Globus pallidus (tissue), 1 donor: ENCODE data around the gene BSG.

Source experiments
- DNase-seq: peaks from one replicate; pipeline ENCODE4 v3.0.0-alpha.2; 2015; ENCODE audit warnings: low spot score

The BSG gene

DNA sequence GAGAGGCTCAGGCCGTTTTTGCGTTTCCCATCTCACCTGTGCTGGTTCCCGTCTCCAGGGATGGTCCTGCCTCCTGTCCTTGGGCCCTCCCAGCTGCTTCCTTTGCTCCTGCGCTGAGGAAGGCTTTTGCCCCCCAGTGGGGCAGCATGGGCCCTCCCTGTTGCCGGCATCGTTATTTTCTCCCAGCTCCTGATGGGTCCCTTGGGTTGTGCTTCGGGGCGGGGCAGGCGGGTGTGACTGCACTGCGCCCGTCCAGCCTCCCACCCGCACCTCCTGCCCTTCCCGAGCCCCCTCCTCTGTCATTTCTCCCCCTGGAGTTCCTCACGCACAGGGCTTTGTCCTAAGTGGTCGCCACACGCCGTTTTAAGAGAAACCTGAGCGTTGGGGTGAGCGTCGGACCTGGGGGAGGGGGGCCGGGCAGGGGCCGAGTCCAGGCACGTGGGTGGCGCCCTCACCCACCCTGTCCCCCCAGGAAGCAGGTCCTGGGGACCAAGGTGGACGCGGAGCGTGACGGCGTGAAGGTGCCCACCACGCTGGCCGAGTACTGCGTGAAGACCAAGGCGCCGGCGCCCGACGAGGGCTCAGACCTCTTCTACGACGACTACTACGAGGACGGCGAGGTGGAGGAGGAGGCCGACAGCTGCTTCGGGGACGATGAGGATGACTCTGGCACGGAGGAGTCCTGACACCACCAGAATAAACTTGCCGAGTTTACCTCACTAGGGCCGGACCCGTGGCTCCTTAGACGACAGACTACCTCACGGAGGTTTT is 31.3 kb upstream of the BSG start:
- no peak for DNase-seq

DNA sequence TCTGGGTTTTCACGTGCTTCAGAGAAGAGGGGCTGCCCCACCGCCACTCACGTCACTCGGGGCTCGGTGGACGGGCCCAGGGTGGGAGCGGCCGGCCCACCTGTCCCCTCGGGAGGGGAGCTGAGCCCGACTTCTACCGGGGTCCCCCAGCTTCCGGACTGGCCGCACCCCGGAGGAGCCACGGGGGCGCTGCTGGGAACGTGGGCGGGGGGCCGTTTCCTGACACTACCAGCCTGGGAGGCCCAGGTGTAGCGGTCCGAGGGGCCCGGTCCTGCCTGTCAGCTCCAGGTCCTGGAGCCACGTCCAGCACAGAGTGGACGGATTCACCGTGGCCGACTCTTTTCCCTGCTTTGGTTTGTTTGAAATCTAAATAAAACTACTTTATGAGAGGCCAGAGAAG is 30.7 kb upstream of the BSG start:
- no peak for DNase-seq

DNA sequence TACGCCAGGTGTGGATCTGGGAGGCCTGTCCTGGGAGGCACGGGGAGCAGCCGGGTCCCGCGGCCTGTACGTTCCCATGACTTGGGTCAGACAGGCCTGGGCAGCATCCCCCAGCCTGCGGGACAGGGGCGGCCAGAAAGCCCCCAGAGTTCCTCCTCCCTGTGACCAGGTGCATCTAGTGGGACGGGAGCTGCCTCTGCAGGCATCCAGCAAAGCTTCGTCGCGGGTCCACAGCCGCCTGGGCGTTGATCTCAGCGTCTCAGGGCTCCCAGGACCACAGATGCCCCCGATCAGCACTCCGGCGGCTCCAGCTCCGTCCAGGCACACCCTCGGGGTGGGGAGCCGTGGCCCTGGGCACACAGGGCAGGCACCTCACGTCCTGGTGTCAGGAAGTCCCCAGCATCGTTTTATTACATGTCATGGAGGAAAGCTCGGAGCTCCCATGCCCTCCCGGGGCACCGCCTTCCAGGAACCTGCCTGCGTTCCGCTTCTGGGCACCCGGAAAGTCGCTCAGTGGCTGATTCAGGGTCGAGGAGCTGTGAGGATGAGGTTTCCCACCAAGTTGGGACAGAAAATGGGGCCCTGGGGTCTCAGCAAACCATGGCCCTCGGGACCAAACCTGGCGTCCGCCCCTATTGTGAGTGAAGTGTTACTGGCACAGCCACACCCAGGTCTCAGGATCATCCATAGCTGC is 30.1 kb upstream of the BSG start:
- no peak for DNase-seq

DNA sequence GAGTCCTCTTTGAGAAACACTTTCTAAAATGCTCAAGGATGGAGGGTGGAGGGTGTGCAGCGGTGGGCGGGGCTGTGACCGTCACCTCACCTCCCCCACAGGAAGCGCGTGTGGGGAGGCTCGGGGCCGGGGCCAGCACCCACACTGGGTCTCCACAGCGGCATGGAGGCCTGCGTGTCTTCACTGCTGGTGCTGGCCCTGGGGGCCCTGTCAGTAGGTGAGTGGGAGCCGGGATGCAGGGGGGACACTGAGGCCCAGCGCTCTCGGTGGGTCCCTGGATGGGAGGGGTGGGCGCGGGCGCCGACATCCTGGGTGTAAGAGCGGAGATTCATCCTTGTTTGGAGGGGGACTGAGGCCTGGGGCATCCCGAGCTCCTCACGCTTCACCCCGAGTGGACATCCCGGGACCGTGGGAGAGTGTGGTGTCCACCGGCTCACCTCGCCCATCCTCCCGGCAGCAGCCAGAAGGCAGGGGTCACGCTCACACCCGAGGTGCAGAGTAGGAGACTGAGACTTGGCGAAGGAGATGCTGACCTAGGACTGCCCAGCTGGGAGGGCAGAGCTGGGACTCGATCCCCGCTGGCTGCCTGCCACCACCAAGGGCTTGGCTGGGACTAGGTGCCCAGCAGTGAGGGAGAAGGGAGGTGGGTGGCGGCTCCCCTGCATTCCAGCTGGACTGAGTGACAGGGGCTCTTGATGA is 28.3 kb upstream of the BSG start, which contains the start of gene GZMM:
Gene GZMM (plus strand): TSS at position 144 of the 699 bp plus-strand sequence. CDS start 19 bp downstream, at position 163.
- DNase-seq: no peak

DNA sequence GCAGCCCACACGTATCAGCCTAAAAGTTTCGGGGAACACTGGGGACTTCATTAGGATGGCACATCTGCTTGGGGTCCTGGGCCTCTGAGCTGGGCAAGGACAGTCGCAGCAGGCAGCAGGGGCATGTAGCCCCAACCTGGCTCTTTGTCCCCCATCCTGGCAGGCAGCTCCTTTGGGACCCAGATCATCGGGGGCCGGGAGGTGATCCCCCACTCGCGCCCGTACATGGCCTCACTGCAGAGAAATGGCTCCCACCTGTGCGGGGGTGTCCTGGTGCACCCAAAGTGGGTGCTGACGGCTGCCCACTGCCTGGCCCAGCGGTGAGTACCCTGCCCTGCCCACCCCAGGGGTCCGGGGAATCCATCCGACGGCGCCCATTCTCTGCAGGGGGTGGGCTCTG is 25.3 kb upstream of the BSG start:
- no peak for DNase-seq

DNA sequence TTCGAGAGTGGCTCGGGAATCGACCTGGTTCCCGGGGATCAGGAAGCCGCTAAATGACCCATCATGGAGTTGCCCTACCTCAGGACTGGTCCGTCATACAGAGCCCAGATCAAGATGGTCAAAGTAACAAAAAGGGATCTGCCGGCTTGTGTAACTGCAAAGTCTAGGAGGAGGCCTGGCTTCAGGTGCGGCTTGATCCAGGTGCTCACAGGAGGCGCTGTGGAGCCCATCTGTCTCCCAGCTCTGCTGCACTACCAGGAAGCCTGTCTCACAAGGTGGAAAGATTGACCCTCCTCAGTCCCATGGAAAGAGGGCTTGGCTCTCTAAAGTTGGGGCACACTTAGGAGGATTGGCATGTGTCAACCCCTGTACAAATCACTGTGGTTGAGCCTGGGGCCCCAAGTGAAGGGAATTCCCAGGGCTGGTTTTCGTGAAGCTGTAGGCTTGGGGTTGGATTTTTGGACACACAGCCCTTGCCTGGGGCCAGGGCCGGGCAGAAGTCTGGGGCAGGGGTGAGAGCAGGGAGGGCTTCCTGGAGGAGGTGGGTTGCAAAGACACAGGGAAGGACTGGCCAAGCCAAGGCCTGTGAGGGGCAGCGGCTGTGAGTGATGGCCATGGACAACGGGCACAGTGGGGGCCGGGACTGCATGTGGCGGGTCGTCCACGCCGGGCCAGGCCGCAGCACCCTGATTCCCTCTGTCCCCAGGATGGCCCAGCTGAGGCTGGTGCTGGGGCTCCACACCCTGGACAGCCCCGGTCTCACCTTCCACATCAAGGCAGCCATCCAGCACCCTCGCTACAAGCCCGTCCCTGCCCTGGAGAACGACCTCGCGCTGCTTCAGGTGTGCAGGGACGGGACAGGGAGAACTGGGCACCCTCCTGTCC is 24.3 kb upstream of the BSG start:
- DNase-seq: no peak

DNA sequence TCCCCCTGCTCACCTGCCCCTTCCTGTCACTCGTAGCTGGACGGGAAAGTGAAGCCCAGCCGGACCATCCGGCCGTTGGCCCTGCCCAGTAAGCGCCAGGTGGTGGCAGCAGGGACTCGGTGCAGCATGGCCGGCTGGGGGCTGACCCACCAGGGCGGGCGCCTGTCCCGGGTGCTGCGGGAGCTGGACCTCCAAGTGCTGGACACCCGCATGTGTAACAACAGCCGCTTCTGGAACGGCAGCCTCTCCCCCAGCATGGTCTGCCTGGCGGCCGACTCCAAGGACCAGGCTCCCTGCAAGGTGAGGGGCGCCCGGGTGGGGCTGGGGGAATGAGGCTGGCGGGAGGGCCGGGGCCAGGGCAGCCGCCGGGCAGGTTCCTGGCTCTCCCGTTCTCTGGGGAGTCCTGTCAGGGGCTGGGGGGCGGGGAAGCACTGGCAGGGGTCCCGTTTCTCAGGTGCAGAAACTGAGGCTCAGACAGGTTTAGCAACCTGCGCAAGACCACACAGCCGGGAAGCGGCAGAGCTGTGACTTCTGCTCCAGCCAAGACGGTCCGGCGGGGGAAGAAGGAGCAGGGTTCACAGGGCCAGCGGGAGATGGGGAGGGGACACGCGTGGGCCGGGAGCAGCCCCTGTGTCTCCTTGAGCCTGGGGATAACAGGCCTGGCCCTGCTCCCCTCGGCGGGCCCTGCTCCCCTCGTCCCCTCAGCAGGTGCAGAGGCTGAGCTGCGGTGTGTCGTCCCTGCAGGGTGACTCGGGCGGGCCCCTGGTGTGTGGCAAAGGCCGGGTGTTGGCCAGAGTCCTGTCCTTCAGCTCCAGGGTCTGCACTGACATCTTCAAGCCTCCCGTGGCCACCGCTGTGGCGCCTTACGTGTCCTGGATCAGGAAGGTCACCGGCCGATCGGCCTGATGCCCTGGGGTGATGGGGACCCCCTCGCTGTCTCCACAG is 23.2 kb upstream of the BSG start:
- DNase-seq: no peak

DNA sequence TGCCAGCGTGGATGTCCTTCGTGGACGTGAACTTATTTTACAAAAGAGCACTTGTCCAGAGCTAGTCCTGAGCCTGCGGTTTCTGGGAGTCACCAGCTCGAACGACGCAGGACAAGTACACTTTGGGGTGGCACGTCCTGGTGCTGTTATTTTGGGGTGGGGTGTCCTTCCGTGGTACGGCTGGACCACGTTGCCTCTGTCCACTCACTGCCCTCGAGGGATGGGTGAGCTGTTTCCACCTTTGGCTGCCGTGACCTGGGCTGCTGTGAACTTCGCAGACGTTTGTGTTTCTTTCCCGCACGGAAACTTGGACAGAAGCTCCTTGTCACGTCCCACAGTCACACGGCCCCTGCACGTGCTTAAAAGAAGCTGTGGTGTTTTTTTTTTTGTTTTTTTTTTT is 17.6 kb upstream of the BSG start:
- DNase-seq: no peak

DNA sequence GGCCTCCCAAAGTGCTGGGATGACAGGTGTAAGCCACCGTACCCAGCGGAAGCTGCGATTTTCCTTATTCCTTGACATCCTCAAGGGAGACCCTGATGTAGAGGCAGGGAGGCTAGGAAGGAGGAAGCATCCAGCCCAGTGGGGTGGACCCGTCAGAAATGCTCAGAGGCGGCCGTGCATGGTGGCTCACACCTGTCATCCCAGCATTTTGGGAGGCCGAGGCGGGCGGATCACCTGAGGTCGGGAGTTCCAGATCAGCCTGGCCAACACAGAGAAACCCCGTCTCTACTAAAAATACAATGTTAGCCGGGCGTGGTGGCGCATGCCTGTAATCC is 17.0 kb upstream of the BSG start:
- DNase-seq: no peak

DNA sequence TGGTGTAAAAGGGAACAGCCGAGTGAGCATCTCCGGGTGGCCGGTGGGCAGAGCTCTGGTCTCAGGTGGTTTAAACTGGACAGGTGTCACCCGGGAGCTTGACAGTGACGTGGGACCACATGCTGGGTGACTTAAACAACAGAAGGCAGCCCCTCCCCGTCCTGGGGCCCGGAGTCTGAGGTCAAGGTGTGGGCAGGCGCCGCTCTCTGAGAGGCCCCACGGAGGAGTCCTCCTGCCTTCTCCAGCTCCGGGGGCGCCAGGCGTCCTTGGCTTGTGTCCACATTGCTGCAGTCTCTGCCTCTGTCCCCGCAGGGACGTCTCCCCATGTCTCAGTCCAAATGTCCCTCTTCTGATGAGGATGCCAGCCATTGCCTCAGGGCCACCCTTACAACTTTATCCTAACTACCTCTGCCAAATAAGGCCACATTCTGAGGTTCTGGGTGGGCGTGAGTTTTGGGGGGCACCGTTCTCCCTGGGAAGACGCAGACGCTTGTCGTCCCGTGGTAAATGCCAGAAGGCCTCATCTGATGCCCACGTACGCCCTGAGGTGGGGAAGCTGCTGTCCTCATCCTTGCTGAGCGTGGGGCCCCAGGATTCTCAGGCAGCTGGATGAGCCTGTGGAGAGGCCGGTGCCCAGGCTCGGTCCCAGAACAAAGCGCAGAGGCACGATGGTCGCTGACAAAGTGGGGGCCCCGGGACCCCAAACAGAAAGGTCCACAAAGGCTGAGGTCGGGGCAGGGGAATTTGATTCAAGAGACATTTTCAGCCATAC is 15.6 kb upstream of the BSG start:
- DNase-seq: no peak

DNA sequence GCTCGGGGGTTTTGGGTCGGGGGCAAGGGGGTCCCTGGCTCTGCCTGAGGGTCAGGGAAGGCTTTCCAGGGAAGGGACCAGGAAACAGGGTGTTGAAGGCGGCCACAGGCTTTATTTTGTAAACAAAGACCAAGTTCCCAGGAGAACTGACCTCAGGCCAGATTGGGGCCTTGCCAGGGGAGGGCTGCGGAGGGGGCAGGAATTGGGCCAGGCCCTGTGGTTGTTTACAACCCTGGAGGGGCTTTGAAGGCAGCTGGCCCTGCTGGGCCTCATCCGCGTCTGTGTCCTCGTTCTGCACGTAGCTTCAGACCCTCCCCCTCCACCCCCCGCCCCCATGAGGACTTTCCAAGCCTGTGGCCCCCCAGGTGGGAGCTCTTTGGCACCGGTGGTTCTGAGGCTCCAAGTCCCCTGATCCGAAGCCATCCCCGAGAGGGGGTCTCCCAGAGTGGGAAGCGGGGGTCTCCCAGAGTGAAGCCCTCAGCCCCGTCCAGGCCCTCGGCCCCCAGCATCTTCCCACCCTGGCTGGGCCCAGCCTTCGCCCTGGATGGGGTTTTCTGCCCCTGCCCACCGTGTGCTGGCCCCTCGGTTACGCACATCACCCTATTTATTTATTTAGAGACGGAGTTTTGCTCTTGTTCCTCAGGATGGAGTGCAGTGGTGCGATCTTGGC is 13.5 kb upstream of the BSG start:
- no peak for DNase-seq

DNA sequence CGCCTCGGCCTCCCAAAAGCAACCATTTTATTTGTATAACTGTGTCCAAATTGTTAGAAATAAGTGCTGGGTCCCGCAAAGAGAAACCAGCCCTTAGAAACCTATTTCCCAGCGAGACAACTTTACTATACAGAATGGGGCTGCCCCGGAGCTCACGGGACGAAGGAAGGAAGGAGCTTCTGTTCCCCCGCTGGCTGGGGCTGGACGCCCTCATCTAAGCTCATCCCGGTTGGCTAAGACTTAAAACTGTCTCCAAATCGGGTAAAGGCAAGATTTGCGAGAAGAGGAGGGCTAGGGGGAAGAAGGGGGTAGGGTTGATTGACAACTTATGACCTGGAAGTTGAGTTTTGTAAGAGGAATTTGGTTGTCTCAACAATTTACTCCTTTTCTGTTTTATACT is 12.3 kb upstream of the BSG start:
- no peak for DNase-seq

DNA sequence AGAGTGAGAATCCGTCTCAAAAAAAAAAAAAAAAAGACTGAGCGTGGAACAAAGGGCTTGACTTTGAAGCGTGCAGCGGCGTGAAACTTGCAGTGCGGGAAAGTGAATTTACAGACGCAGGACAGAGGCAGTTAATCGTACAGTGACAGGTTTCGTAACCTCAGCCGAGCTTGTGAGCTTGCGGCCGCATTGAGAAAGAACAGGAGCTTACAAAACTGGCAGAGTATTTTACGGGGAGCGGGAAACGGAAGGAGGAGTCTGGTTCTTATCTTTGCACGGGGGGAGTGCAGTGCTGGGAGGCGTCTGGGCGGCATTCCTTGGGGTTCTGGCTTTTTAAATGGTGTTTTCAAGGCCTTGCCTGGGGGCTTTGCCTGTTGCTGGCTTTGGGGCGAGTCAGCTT is 6.0 kb upstream of the BSG start:
- no peak for DNase-seq

DNA sequence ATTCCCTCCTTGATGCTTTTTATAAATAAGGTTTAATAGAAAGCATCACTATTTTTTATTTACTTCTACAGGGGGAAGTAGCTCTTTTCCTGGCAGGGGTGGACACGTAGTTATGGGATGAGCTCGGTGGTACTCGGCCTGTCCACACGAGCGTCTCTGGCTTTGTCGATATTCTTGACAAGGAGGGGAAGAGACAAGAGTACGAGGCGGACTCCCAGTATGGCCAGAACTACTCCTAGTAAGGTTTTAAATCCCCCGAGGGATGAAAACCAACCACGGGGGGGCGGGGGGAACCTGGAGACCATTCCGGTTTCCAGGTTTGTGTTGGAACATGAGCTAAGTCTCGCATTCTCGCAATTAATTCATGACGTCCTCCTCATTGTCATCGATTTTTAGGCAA is 5.6 kb upstream of the BSG start:
- DNase-seq: no peak

DNA sequence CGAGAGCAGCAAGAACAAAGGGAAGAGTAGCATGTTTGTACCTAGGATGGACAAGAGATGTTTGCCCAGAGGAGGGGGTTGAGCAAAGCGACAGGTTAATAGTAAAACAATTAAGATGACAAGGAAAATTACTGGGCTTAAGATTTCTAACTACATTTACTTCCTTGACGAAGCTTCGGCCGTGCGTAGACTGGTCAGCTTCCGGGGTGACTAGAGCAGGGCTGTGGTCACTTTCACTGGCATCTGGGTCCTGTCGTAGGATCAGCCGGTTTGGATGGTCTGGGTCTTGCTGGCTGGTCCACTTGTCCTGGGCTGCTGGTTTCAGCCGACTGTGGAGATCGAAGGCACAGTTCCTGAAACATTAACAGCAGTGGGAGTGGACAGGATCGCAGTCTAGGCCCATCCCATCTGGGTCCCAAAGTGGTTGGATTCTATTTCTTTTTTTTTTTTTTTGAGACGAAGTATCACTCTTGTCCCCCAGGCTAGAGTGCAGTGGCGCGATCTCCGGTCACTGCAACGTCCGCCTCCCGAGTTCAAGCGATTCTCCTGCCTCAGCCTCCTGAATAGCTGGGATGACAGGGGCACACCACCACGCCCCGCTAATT is 5.0 kb upstream of the BSG start:
- DNase-seq: no peak

DNA sequence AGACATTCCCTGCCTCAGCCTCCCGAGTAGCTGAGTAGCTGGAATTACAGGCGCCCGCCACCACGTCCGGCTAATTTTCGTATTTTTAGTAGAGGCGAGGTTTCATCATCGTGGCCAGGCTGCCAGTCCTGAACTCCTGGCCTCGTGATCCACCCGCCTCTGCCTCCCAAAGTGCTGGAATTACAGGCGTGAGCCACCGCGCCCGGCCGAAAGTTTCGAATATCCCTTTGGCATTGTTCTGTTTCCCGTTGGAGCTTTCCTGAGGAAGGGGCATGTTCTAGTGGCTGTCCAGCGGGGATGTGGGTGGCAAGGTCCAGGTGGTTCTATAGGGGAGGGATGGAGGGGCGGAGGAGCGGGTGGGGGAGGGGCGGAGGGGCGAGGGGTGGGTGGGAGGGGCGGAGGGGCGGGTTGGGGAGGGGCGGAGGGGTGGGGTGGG is 2.1 kb upstream of the BSG start:
- DNase-seq: no peak

DNA sequence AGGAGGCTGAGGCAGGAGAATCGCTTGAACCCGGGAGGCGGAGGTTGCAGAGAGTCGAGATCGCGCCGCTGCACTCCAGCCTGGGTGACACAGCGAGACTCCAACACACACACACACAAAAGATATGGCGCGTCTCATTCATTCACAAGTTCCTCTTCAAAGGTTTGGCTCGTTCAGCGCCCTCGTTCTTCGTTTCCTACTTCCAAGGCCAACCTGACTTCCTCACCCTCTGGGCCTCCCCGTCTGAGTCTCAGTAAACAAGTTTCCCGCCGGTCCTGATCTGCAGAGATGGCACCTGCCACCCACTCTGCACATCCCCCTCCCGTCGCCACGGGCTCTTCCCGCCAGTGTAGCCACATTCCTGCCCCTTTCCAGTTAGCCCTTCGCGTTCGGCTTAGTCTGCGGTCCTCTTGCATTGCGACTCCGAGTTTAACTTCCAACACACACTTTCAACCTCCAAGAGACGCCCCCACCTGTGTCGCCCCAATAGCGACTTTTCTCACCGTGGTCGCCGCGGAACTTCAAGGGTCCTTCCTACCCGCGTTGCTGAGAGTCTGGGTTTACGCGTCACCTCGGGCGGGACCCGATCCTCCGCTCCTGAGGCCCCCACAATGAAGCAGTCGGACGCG is 1.3 kb upstream of the BSG start:
- no peak for DNase-seq

DNA sequence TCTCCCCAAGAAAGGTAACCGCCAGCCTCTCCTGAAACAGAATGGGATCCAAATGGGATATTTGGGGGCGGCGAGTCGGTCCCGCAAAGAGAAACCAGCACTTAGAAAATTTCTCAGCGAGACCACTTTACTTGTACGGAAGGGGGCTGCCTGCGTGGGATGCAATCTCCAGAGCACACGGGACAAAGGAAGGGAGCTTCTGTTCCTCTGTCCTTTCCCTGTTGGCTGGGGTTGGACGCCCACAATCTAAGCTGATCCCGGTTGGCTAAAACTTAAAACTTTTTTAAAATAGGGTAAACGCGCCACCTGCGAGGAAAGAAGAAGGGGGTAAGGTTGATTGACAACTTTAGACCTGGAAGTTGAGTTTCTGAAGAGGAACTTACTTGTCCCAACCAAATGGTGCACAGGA is 826 bp upstream of the BSG start:
- no peak for DNase-seq
